Upper lobe of left lung (tissue), 6 donors: Measurements from ENCODE around the gene EXOC2. TPM values are rescaled to one million over a fixed set of nuclear protein-coding genes. Genes with fewer than 3 reads are reported as not detected.
"Not testable (repeated sequence)": the region's sequence is repeated elsewhere in the genome, so short reads cannot be mapped to it uniquely, and the experiment has no call there.

Experiments used
- ATAC-seq, 2 donors: fragments of 200-7000 bp; cut with Tn5 transposase; one replicate each; pipeline ENCODE4 v1.9.1; 2022; ENCODE audit warnings: mild to moderate bottlenecking in 2 of 2, moderate library complexity in 2 of 2; ENCODE audit not compliant: low FRiP score in 2 of 2
- DNase-seq, 2 donors: peaks; one replicate each; pipeline ENCODE4 v3.0.0-alpha.2; 2019 to 2020
- H3K27ac ChIP-seq, 4 donors: fragments of 200-600 bp; sonication (generic); one replicate each; pipeline ENCODE4 v1.5.1; 2016 to 2019
- H3K27me3 ChIP-seq, 4 donors: fragments of 200-600 bp; sonication (generic); one replicate each; pipeline ENCODE4 v1.5.1; 2017 to 2019
- H3K36me3 ChIP-seq, 4 donors: fragments of 200-600 bp; sonication (generic); one replicate each; pipeline ENCODE4 v1.5.1; 2016 to 2019
- H3K4me1 ChIP-seq, 4 donors: fragments of 200-600 bp; sonication (generic); one replicate each; pipeline ENCODE4 v1.5.1; 2018 to 2019
- H3K4me3 ChIP-seq, 4 donors: fragments of 200-600 bp; sonication (generic); one replicate each; pipeline ENCODE4 v1.5.1; 2017 to 2019; ENCODE audit warnings: mild to moderate bottlenecking in 2 of 4, moderate library complexity in 1 of 4
- H3K9me3 ChIP-seq, 4 donors: fragments of 200-600 bp; sonication (generic); one replicate each; pipeline ENCODE4 v1.5.1; 2018 to 2019
- EP300 ChIP-seq, 4 donors: sonication (generic); formaldehyde crosslinking; IDR thresholded peaks; one replicate each; pipeline ENCODE4 v1.5.1; 2017; ENCODE audit warnings: antibody characterized with exemption in 4 of 4, control low read depth in 2 of 4
- POLR2A ChIP-seq, 4 donors: fragments of 450-650 bp; IDR thresholded peaks; one replicate each; pipeline ENCODE4 v1.5.1; 2016 to 2017; ENCODE audit warnings: antibody characterized with exemption in 4 of 4, mild to moderate bottlenecking in 2 of 4
- POLR2AphosphoS5 ChIP-seq, 2 donors: sonication (generic); formaldehyde crosslinking; IDR thresholded peaks; one replicate each; pipeline ENCODE4 v1.5.1; 2017; ENCODE audit warnings: antibody characterized with exemption in 2 of 2
- WGBS, 2 donors: methylation state at CpG; one replicate each; pipeline ENCODE4 v1.1.5; 2017 to 2018; 5-methylcytosine and 5-hydroxymethylcytosine counted together
- total RNA-seq, 6 donors: library from RNA; depleted of rRNA in 4 of 6; stranded (reverse); fragments of >200 nt in 4 of 6; gene quantifications; one replicate each; pipeline versions ENCODE4 v1.1.0 to v1.2.1, GENCODE V29; 2016 to 2021
- TF ChIP-seq, protein P1 (sequence below), 6 experiments: fragments of 450-650 bp in 4 of 6; fragments of 200-600 bp in 2 of 6; sonication (generic) in 2 of 6; IDR thresholded peaks; one replicate each; pipeline ENCODE4 v1.5.1; 2016 to 2019; ENCODE audit warnings: antibody characterized with exemption in 6 of 6
- donor health status: DM: no; HTN: no; CAD: no; lungs with moderate emphysema.
- donor health status: DM: no; HTN: yes; CAD: no; lungs with severe emphysema.

Gene EXOC2
- total RNA-seq, 6 donors from 2014 or later, result 16.5 to 31.4 (median 24.4) TPM

DNA sequence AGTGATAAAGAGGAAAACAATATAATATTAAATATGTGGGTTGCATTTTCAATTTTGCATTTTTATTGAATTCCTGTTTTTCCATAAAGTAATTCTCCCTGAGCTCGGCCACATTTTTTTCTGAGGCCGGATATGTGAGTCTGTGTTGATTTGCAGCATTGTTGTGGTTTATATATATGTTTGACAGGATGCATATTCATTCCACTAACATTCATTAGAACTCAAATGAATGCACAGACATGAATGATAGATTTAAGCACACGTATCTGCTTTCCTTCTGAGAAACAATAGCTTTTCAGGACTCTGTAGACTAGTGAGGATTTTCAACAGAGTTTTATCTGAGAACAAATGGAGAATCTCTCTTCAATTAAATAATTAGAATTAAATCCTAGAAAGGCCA is 10.6 kb upstream of the EXOC2 start:
- ATAC-seq, result no peak
- Histone ChIP-seq H3K4me3 (no peak overlapping the region), H3K36me3 (no peaks in the 10 kb centered on the region), H3K4me1 (no peaks in the 10 kb centered on the region), H3K27ac (no peak overlapping the region), H3K27me3 (no peaks in the 10 kb centered on the region), H3K9me3 (no peaks in the 10 kb centered on the region)
- TF ChIP-seq POLR2AphosphoS5 (IDR thresholded peaks at IDR 0.05) (no peak), EP300 (IDR thresholded peaks at IDR 0.05) (no peak), POLR2A (IDR thresholded peaks at IDR 0.05) (no peak)
- TF ChIP-seq, protein P1, sequence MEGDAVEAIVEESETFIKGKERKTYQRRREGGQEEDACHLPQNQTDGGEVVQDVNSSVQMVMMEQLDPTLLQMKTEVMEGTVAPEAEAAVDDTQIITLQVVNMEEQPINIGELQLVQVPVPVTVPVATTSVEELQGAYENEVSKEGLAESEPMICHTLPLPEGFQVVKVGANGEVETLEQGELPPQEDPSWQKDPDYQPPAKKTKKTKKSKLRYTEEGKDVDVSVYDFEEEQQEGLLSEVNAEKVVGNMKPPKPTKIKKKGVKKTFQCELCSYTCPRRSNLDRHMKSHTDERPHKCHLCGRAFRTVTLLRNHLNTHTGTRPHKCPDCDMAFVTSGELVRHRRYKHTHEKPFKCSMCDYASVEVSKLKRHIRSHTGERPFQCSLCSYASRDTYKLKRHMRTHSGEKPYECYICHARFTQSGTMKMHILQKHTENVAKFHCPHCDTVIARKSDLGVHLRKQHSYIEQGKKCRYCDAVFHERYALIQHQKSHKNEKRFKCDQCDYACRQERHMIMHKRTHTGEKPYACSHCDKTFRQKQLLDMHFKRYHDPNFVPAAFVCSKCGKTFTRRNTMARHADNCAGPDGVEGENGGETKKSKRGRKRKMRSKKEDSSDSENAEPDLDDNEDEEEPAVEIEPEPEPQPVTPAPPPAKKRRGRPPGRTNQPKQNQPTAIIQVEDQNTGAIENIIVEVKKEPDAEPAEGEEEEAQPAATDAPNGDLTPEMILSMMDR (IDR thresholded peaks at IDR 0.05), result no peak
- 83 to 84% methylated on average over 3 of the region's 3 CpGs for WGBS, 2 donors
- no peak for DNase-seq

DNA sequence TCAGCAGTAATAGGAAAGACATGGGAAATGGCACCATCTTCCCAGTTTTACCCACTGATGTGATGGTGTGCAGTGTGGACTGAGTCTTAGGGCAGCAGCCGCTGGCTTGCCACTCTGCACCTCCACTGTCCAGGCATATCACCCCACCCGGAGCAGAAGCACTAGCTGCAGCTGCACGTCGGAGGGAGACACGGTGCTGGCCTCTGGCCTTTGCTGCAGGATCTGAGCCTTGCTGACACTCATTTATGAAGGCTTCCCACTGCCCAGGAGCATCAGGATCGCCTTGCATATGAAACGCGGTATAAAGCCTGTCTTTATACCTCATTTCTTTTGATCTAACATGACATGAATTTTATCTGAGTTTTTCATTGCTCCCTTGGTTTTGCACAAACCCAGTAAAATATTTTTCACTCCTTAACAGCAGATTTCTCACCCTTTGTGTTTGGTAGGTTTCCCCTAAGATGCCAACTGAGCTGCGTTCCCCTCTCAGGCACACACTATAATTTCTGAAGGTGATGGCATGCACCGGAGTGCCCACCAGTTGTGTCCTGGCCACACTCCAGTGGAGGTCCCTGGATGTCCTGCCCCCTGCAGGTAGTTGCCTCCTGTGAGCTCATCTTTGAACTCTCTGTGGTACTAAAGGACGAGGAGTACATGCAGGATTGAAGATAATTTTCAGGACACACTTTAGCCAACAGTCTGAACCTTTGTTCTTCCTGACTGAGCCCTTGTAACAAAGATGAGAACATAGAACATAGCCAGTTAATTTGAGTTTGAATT is 9.0 kb upstream of the EXOC2 start:
- H3K27ac ChIP-seq, result no peak overlapping the region
- ATAC-seq, result no peak
- WGBS, 2 donors, result 76 to 84% methylated on average over 11 of the region's 11 CpGs
- TF ChIP-seq, protein P1 (IDR thresholded peaks at IDR 0.05), result no peak
- TF ChIP-seq EP300 (IDR thresholded peaks at IDR 0.05), result no peak
- DNase-seq, result no peak
- no peak overlapping the region for H3K4me3 ChIP-seq
- H3K4me1 ChIP-seq, result no peaks in the 10 kb centered on the region
- no peaks in the 10 kb centered on the region for H3K9me3 ChIP-seq
- H3K36me3 ChIP-seq, result no peaks in the 10 kb centered on the region
- H3K27me3 ChIP-seq, result no peaks in the 10 kb centered on the region

DNA sequence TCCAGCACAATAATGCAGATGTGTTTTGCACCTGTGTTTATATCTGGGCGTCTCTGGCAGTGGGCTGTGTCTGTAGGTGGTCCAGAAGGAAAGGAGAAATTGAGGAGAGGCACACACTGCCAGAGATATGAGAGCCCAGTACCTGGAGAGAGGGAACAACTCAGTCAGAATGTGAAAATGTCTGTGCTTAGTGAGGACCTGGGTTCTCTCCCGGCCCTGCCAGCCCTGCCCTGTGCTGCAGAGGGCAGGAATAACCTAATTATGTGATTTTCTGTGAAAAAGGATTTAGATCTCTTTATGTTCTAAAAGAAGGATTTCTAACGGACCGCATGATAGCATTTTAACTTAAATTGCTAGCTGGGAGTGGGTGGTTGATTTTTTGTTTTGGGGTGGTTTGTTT is 8.3 kb upstream of the EXOC2 start:
- TF ChIP-seq POLR2AphosphoS5 (IDR thresholded peaks at IDR 0.05), result no peak
- no peak for TF ChIP-seq POLR2A (IDR thresholded peaks at IDR 0.05)
- TF ChIP-seq, protein P1 (IDR thresholded peaks at IDR 0.05), result no peak
- TF ChIP-seq EP300 (IDR thresholded peaks at IDR 0.05), result no peak
- DNase-seq (no peak), ATAC-seq (no peak)
- Histone ChIP-seq H3K9me3 (no peaks in the 10 kb centered on the region), H3K4me1 (no peaks in the 10 kb centered on the region), H3K36me3 (no peaks in the 10 kb centered on the region), H3K4me3 (no peak overlapping the region), H3K27ac (no peak overlapping the region), H3K27me3 (no peaks in the 10 kb centered on the region)
- WGBS, 2 donors, result 80 to 85% methylated on average over 4 of the region's 4 CpGs

DNA sequence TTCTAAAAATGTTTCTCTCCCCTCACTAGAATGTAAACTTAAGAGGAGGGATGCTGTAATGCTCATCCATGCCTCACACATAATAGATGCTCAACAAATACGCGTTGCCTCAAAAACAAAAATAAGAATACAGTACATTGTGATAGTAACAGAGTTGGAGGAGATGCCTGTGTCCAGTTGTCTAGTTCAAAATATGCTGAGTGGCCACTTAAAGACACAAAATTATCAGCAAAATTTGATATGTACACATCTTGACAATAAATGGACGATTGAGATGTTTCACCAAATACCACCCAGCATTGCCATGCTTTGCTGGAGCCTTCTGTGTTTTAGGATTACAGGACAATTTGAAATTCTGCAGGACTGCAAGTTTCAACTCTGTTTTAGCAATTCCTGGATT is 7.6 kb upstream of the EXOC2 start:
- 90 to 91% methylated on average over 3 of the region's 3 CpGs for WGBS, 2 donors
- Histone ChIP-seq H3K27me3 (no peaks in the 10 kb centered on the region), H3K9me3 (no peaks in the 10 kb centered on the region), H3K36me3 (no peaks in the 10 kb centered on the region), H3K4me1 (no peaks in the 10 kb centered on the region), H3K4me3 (no peak overlapping the region), H3K27ac (no peak overlapping the region)
- no peak for TF ChIP-seq POLR2AphosphoS5 (IDR thresholded peaks at IDR 0.05)
- DNase-seq (no peak), ATAC-seq (no peak)

DNA sequence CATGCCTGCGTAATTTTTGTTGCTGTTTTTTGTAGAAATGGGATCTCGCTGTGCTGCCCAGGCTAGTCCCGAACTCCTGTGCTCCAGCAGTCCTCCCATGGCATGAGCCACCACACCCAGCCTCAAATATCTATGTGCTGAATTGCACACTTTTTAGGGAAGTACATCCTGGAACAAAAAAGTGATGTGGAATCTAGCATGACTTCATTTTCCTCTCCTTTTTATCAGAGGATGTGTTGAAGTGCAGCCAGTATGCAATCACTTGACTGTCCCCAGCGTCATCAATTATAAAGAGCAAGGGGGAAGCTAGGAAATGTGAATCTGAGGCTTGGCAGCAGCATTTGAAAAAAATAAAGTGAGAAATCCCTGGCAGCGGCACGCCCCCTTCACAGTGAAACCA is 6.4 kb upstream of the EXOC2 start:
- H3K4me3 ChIP-seq, result no peak overlapping the region
- H3K27me3 ChIP-seq, result no peaks in the 10 kb centered on the region
- ATAC-seq (no peak), DNase-seq (no peak)
- H3K36me3 ChIP-seq, result no peaks in the 10 kb centered on the region
- no peak for TF ChIP-seq POLR2A (IDR thresholded peaks at IDR 0.05)
- no peak for TF ChIP-seq POLR2AphosphoS5 (IDR thresholded peaks at IDR 0.05)
- TF ChIP-seq, protein P1 (IDR thresholded peaks at IDR 0.05), result no peak
- TF ChIP-seq EP300 (IDR thresholded peaks at IDR 0.05), result no peak
- no peak overlapping the region for H3K27ac ChIP-seq
- H3K9me3 ChIP-seq, result no peaks in the 10 kb centered on the region
- H3K4me1 ChIP-seq, result no peaks in the 10 kb centered on the region
- 52 to 61% methylated on average over 6 of the region's 6 CpGs for WGBS, 2 donors

DNA sequence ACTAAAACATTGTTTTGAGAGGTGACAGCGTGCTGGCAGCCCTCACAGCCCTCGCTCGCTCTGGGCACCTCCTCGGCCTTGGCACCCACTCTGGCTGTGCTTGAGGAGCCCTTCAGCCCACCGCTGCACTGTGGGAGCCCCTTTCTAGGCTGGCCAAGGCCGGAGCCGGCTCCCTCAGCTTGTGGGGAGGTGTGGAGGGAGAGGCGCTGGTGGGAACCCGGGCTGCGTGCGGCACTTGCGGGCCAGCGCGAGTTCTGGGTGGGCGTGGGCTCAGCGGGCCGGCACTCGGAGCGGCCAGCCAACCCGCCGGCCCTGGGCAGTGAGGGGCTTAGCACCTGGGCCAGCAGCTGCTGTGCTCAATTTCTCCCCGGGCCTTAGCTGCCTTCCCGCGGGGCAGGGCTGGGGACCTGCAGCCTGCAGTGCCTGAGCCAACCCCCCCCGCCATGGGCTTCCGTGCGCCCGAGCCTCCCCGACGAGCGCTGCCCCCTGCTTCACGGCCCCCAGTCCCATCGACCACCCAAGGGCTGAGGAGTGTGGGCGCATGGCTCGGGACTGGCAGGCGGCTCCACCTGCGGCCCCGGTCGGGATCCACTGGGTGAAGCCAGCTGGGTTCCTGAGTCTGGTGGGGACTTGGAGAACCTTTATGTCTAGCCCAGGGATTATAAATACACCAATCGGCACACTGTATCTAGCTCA is 1.6 kb upstream of the EXOC2 start:
- WGBS, 2 donors, result 95 to 97% methylated on average over 14 to 29 of the region's 40 CpGs

More for the DNA sequence above, 1.6 kb upstream of the EXOC2 start:
- H3K4me3 ChIP-seq, H3K27ac ChIP-seq, ATAC-seq, H3K36me3 ChIP-seq, H3K9me3 ChIP-seq, H3K27me3 ChIP-seq: not testable (repeated sequence)
- DNase-seq, result peak in 1 of 2 donors; percentile 75
- peaks cover 10 to 22% (median 14%) of the 10 kb centered on the region in 4 donors for H3K4me1 ChIP-seq
